ENCODE results near the gene SRRM2.

- no peak for TF ChIP-seq POLR2A (IDR thresholded peaks at IDR 0.05)
- no peak for TF ChIP-seq CTCF (IDR thresholded peaks at IDR 0.05)
- no peak for TF ChIP-seq POLR2AphosphoS5 (IDR thresholded peaks at IDR 0.05)
These were observed 17.5 kb upstream of the SRRM2 start for GRCh38 chr16:2734844-2735515.
